Stimulated activated CD8-positive, alpha-beta memory T cell treated with anti-CD3 and anti-CD28 coated beads, Interleukin-7, amount 100 ng/mL, for 4 hours (primary cell): ENCODE results near the gene PLOD1.
"Not testable (repeated sequence)": the region's sequence is repeated elsewhere in the genome, so short reads cannot be mapped to it uniquely, and the experiment has no call there.

Experiments used
- DNase-seq, 2 donors: peaks; one replicate each; pipeline ENCODE4 v3.0.0-alpha.2; 2020; ENCODE audit warnings: low read depth in 2 of 2

The PLOD1 gene

DNA sequence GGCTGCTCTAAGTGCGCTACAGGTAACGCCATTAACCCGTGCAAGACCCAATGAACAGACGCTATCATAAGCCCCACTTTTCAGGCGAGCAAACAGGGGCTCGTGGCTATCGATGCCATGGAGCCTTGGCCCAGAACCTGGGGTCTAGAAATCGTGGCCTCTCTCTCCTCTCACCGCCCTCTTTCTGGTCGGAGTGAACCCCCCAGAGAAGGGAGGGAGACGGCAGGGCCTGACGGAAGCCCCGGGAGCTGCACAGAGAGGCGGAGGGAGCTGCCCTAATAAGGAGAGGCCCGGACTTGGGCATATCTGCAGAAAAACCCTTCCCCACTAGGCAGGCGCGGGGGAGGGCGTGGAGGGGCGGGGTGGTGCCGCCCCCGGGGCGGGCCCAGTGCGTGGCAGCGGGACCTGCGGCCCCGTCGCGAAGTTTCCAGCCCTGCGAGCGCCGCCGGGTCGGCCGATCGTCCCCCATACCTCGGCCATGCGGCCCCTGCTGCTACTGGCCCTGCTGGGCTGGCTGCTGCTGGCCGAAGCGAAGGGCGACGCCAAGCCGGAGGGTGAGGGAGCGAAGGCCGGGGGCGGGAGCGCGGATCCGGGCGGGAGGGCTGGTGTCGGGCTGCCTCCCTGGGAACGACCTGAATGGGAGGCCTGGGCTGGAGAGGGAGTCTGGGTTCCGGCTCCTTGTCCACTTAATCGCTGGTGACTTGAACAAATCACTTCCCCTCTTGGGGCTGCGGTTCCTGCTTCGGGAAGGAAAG is at the start of gene PLOD1:
Gene PLOD1, plus strand, starts transcription at position 416 of the 755 bp plus-strand sequence. Its CDS starts 63 bp downstream, at position 479.
- DNase-seq = peak; percentile 72 to 77

DNA sequence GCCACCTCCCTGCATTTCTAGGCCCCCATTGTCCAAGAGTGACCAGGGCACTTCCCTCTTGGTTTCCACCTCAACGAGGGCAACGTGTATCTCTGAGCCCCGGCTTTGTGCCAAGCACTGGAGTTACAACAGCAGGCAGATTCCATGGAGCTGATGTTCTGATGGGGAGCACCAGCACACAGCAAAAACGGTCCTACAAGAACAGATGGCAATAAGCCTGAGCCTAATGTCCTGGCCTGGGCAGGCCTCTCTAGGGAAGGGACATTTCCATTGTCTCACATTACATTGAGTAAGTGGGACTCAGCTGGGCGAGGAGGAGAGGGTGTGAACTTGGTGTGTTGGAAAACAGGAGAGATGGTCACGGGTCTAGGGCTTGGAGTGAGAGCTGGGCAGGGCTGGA is 48.6 kb upstream of the PLOD1 start:
- no peak for DNase-seq

DNA sequence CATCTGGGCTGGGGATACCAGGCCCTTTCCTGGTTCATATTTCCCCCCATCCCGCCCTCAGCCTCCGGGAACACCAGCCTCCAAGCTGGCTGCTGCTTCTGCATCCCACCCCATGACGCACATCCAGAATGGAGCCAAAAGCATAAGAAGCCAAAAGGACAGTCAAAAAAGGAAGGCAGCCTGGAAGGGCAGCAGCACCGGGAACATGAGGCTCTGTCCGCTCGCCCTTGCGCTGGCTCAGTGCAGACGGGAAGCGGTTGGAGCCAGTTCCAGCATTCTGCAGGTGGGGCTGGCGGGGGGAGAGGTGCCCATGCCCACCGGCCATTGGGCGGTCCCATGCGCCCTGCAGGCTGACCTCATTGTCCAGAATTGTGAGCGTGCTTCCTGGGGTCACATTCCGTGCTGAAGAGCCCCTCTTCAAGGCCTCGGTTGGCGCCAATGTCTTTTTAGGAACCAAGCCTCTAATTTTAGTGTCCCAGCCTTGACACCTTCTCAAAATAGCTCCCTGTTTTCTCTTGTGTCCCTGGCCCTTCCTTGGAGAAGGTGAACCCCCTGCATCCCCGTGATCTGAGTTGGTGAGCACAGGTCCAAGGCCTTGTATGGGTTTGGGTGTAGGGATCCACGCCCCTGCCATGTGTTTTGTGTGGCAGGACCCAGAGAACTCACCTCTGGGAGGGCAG is 47.4 kb upstream of the PLOD1 start:
- no peak for DNase-seq

DNA sequence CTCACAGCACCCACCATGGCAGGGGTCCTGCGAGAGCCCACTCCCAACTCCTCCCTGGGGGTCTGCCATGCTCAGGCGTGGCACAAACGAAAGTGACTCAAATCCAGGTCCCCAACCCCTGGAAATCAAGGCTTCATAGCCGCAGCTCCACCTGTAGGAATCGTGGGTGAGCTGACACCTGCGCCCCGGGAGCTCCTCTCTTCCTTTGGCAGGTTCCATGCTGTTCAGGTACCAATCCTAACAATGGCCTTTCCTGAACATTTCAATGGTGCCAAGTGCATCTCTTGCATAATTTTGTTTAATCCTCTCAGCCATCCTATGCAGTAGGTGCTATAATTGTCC is 46.9 kb upstream of the PLOD1 start:
- DNase-seq = no peak

DNA sequence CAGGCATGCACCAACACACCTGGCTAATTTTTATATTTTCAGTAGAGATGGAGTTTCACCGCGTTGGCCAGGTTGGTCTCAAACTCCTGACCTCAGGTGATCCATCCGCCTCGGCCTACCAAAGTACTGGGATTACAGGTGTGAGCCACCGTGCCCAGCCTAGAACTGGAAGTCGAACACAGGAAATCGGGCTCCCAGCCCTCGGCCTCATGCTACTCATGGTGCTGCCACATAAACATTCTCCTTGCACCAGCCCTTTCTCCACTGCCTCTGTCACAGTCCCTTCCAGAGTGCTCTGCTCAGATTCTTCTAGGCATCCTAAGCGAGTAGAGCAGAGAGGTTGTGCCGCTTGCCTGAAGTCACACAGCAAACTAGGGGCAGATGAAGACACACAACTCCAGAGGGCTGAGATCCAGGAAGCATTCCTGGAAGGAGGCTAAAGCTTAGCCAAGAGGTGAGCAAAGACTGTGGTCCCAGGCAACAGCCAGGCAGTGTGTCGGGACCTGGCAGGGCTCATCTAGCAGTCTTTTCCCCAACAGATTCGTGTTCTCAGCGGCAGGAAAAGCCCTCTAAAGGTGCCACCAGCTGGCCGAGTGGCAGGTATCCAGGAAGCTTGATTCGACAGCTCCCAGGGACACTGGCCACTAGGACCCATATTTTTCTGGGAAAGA is 46.2 kb upstream of the PLOD1 start:
- DNase-seq = no peak

DNA sequence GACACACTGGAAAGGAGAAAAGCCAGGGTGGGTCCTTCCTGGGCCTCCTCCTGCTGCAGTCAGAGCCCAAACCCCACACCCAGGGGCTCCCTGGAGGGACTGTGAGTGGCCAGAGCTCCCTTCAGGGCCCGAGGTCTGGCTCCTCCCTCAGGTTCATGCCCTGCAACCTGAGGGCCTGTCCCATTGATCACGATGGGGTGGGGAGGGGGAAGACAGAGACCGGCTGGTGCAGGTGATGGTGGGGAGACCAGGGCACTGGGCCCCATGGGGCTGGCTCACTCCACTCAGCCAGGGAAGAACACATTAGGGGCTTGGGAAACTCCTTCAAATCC is 45.7 kb upstream of the PLOD1 start:
- DNase-seq = no peak

DNA sequence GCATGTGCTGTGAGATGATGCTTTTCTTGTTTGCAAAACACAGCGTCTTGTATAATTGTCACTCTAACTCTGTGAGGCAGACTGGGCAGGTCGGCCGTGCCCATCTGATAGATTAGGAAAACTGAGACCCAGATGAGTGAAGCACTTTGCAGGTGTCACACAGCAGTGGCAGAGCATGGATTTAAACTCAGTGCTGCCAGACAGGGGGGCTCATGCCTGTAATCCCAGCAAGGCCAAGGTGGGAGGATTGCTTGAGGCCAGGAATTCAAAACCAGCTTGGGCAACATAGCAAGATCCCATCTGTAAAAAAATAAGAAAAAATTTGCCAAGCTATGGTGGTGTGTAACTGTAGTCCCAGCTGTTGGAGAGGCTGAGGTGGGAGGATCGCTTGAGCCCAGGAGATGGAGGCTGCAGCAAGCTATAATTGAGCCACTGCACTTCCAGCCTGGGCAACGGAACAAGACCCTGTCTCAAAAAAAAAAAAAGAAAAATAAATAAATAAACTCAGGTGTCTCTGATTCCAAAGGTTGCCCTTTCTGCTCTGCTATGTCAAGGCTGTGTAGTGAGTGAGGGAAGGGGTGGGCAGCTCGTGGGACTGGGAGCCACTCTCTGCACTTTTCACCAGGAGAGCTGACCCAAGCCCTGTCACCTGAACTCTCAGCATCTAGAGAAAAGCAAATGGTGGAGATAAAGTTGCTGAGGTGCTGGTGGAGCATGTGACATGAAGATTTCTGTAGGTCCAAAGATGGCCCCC is 42.9 kb upstream of the PLOD1 start:
- no peak for DNase-seq

DNA sequence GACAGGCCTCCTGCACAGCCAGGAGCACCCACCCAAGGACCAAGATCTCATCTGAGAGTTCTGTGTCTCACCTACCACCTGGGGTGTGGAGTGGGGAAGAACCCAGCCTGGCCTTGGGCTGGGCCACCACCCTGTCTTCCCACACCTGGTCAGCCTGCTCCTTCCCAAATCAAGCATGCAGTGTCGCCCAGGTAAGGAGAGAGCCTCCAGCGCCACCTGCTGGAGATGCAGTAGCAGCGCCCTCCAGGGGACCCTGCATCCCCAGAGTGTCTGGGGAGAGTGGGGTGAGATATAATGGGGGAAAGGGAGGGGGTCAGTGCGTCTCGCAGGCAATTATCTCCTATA is 40.6 kb upstream of the PLOD1 start:
- DNase-seq = peak; percentile 36 to 39

DNA sequence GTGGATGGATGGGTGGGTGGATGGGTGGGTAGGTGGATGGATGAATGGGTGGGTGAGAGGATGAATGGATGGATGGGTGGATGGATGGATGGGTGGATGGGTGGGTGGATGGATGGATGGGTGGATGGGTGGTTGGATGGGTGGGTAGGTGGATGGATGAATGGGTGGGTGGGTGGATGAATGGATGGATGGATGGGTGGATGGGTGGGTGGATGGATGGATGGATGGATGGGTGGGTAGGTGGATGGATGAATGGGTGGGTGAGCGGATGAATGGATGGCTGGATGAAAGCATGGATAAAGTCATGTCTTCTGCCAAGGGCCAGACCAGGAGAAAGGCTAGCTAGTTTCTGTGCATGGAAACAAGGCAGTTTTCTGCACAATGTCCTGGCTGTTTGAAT is 40.0 kb upstream of the PLOD1 start:
- DNase-seq = not testable (repeated sequence)

DNA sequence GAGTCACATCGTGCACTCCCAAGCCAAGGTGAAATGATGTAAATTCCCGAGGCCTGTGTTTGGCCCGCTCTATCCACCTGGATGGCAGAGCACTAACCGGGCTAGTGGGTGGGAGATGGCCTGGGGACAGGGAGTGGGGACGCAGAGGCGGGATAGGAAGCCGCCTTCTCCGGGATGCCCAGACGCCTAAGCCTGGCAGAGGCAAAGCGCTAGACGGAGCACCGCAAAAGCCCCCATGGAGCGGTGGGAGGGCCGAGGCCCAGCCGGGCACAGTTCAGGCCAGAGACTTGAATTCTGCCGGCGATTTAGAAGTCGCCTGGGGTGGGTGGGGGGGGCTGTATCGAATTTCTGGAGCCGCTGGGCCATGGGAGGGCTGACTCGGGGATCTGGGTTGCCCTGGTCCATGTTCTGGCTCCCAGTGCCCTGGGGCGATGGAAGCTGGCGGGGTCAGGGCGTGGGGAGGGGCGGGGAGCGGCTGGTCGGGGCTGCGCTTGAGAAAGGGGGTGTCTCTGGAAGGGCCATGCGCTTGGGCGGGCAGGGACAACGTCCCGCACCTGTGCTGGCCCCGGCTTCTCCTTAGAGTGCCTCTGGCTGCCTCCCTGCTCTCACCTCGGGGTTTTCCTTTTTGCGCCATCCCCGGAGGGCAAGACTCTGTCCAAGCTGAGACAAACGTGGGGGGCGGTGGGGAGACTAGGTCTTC is 36.3 kb upstream of the PLOD1 start:
- no peak for DNase-seq

DNA sequence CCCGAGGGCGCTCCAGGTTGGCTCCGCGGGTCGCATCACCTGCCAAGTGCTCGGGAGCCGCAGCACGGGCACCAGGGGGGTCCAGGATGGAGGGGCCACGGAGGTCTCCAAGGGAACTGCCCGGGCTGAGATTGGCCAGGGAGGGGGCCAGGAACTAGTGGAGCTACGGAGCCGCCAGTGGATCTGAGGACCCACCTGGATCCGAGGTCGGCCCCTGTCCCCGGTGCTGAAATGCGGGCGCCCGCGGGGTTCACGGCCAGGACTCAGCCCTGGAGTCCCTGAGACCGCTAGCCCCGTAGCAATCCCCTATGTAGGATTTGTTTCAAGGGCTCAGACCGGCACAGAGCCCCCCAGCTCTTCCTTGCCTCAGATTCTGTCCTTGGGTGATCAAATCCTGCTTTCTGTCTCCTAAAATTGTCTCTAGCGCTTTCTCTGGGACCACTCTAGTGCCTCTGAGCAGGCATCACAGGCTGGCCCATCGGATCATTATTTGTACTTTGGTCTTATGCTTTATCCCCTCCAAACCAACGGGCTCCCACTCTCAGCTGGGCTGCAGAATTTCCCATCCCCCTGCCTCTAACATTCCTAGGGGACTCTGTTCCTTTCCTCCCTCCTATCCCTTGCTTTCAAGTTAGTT is 35.6 kb upstream of the PLOD1 start:
- no peak for DNase-seq

DNA sequence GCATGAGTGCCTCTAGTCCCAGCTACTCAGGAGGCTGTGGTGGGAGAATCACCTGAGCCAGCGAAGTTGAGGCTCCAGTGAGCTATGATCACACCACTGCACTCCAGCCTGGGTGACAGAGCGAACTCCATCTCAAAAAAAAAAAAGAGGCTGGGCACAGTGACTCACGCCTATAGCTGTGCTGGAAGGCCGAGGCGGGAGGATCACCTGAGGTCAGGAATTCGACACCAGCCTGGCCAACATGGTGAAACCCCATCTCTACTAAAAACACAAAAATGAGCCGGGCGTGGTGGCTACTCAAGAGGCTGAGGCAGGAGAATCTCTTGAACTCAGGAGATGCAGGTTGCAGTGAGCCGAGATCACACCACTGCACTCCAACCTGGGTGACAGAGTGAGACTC is 33.1 kb upstream of the PLOD1 start:
- DNase-seq = not testable (repeated sequence)

DNA sequence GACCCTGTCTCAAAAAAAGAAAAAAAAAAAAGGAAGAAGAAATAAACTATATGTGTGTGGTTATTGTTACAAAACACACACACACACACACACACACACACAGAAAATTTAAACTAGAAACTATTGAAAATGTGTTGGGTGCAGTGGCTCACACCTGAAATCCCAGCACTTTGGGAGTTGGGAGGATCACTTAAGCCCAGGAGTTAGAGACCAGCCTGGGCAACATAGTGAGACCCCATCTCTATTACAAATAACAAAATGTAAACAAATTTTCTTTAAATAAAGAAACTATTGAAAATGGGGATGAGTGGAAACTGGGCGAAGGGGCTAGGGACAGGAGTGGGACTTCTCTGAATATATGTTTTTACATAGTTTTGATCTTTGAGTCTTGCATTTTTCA is 31.3 kb upstream of the PLOD1 start:
- no peak for DNase-seq

DNA sequence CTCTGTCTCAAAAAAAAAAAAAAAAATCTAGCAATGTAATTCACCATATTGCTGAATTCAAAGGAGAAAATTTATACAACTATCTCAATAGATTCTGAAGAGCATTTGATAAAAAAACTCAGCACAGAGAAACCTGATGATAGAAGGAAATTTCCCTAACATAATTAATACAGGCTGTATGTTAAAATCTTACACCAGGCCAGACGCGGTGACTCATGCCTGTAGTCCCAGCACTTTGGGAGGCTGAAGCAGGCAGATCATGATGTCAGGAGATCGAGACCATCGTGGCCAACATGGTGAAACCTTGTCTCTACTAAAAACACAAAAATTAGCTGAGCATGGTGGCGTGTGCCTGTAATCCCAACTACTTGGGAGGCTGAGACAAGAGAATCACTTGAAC is 30.4 kb upstream of the PLOD1 start:
- DNase-seq = not testable (repeated sequence)

DNA sequence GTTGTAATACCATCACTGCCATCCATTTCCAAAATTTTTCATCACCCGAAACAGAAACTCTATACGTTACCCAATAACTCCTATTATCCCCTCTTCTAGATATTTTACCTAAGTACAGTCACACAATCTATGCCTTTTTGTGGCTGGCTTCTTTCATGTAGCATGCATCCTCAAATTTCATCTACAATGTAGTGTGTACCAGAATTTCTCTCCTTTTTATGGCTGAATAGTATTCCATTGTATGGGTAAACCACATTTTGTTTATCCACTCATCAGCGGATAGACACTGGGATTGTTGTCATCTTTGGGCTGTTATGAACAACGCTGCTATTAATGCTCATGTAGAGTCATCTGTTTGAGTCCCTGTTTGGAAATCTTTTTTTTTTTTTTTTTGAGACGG is 29.5 kb upstream of the PLOD1 start:
- no peak for DNase-seq

DNA sequence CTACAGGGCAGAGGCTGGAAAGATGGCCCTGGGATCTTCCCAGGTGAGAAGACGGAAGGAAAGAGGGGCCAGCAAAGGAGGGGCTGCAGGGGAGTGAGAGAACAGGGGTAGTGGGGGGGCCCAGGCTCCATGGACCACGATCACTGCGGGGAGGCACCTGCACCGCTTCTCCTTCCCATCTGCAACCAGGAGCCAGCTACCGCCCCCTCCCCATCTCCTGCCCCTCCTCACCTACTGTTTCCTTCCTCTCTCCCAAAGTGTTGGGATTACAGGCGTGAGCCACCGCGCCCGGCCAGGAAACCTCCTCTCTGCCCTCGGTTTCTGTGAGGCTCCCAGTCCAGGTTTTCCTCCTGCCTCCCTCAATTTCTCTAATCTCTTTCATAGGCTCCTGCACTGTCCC is 27.6 kb upstream of the PLOD1 start:
- no peak for DNase-seq

DNA sequence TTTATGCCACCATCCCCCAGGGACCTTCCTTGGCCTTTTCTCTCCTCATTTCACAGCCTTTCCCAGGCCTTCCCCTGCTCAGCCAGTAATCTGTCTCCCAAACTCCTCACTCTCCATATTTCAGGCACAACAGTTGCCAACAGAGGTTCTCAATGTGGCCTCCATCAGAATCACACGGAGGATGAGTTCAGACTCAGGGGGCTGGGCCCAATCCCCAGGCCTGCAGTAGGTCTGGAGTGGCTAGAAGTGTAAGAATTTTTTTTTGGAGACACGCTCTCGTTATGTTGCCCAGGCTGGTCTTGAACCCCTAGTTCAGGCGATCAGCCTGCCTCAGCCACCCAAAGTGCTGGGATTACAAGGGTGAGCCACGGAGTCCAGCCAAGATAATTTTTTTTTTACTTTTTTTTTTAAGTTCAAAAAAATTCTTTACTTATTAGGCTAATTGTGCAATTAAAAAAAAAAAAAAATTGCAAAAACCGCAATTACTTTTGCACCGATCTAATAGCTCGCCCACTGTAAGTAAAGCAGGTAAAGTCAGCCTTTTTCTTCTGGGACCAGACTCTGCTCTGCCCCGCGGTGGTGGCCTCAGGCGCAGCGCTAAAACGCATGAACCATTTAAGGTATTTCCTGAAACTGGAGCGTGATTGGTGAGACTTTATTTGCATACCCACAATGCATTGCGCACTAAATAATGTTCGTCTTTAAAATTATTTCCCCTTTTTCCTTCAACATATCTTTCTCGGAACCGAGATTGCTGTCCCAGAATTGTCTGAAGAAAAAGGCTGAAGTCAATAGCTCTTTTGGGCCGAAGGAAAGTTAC is 27.0 kb upstream of the PLOD1 start:
- DNase-seq = peak; percentile 85 to 86

DNA sequence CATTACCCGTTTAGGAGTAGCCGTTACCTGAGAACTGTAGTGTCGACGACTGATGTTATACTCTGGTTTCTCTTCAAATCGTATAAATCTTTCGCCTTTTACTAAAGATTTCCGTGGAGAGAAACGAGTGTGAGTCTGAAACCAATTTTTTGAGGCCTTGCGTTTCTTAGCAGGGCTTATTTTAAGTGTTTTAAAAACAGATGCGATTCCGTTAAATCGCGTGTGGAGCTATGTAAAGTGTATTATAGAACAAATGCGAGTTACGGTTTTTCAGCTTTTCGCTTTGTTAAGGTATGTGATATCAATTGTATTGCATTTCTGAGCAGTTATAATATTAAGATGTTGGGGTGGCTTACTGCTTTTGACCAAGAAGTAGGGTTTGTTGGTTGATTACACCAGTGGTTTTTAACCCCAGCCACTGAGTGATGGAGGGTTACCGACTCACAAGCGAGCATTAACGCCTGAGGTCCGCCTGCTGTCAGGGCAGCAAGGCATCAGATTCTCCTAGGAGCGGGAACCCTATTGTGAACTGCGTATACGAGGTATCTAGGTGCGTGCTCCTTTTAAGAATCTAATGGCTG is 26.3 kb upstream of the PLOD1 start:
- peak; percentile 48 to 62 for DNase-seq

DNA sequence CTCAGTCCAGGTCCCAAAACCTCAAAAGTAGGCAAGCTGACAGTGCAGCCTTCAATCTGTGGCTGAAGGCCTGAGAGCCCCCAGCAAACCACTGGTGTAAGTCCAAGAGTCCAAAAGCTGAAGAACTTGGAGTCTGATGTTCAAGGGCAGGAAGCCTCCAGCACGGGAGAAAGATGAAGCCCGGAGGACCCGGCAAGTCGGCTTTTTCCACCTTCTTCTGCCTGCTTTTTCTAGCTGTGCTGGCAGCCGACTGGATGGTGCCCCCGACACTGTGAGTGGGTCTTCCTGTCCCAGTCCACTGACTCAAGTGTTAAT is 23.6 kb upstream of the PLOD1 start:
- DNase-seq = not testable (repeated sequence)

DNA sequence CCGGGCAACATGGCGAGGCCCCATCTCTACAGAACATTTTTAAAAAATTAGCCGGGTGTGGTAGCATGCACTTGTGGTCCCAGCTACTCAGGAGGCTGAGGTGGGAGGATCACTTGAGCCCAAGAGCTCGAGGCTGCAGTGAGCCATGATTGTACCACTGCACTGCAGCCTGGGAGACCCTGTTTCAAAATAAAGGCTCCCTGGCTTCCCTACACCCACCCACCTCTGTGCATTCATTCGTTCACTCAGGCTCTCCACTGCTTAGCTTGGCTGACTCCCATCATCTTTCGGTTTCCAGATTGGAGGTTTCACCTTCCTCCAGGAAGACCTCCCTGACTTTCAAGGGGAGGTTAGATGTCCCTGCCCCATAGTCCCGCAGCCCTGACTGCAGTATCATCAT is 22.5 kb upstream of the PLOD1 start:
- DNase-seq = no peak
